ENCODE measurements around the gene PLEKHA8.

DNA sequence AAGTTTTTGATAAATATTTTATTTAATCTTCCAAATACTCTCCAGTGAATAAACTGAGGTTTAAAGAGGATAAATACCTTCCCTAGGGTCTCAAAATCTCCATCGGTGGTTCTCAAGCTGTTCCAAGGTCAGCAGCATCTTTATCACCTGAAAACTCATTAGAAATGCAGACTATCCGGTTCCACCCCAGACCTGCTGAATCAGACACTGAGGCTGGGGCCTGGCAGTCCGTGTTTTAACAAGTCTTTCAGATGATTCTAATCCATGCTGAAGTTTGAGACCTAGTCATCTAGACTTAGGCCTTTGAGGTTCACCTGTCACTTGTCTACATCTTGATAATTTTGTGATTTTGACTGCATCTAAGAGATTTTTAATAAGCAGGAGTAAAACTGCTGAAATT is 37.5 kb downstream of the PLEKHA8 start:
- TF ChIP-seq, protein P1, sequence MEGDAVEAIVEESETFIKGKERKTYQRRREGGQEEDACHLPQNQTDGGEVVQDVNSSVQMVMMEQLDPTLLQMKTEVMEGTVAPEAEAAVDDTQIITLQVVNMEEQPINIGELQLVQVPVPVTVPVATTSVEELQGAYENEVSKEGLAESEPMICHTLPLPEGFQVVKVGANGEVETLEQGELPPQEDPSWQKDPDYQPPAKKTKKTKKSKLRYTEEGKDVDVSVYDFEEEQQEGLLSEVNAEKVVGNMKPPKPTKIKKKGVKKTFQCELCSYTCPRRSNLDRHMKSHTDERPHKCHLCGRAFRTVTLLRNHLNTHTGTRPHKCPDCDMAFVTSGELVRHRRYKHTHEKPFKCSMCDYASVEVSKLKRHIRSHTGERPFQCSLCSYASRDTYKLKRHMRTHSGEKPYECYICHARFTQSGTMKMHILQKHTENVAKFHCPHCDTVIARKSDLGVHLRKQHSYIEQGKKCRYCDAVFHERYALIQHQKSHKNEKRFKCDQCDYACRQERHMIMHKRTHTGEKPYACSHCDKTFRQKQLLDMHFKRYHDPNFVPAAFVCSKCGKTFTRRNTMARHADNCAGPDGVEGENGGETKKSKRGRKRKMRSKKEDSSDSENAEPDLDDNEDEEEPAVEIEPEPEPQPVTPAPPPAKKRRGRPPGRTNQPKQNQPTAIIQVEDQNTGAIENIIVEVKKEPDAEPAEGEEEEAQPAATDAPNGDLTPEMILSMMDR (IDR thresholded peaks at IDR 0.05) = no peak
- TF ChIP-seq POLR2A (IDR thresholded peaks at IDR 0.05) = no peak
